HTR-8/SVneo (cell line): ENCODE data around the gene AGPAT1.

Experiments used
- DNase-seq: peaks from one replicate; pipeline ENCODE4 v3.0.0; 2011; ENCODE audit warnings: low spot score, mixed read lengths; ENCODE audit not compliant: insufficient read length
- FAIRE-seq: peaks from 2 replicates; lab custom pipeline; 2011; peaks lifted over from hg19 to GRCh38; lab: Jason Lieb, UNC

Gene AGPAT1

DNA sequence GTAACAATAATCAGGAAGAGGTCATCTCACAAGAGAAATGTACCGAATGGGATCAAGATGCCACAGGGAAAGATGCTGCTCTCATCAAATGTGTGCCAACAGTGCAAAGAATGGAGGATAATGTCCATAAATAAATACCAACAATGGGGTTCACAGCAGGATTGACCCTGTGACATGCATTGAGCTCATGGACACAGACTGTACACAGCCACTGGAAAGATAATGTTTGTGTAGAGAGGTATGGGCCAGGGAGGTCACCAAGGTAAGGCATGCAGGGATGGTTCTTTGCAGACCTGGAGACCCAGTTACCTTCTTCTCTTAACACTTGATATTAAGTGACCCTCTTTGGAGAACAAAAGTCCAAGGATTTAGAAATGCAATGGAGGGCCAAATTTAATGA lies 1.5 kb downstream of the AGPAT1 start:
- no peak for DNase-seq
- no peak for FAIRE-seq

DNA sequence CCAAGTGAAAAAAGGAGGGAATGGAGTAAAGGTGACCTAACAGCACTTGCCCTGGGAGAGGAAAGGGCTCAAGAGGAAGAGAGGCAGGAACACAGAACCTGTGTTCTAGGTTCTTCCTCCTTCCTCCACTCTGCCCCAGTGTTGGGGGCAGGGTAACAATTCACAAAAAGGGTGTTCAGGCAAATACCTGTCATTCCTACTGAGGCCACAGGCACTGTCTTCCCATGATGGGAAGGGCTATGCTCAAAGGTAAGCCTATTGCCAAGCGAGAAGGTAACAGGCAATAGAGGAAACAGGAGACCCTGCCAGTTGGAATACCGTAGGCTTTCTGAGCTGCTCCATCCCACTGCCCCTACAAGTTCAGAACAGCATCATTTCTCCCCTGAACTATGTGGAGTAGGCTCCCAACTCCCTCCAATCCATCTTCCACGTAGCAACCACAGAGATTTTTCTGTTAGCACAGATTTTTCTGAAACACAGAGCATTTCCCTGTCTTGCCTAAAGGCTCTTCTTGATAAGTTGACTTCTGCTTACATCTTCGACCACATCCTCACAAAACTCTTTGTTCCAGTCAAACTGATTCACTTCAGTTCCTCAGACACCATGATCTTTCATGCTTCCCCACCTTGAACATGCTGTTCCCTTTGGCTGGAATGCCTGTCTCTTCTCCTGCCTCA lies 2.7 kb downstream of the AGPAT1 start:
- FAIRE-seq, result no peak
- DNase-seq, result no peak

DNA sequence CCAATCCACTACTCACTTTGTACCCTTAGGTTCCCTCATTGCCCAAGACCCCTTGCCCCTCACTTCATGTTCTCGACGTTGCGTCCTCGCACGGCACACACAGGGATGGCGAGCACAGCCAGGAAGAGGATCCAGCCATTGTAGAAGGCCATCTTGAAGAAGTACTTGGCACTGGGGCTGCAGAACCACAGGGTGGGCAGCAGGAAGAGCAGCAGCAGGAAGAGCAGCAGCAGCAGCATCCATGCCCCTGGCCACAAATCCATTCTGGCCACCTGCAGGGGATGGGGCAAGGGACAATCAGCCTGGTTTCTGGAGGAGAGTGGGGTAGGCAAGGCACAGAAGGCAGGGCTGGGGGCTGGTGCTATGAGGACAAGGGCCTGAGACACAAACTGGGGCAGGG lies 4.7 kb downstream of the AGPAT1 start:
- no peak for FAIRE-seq

DNA sequence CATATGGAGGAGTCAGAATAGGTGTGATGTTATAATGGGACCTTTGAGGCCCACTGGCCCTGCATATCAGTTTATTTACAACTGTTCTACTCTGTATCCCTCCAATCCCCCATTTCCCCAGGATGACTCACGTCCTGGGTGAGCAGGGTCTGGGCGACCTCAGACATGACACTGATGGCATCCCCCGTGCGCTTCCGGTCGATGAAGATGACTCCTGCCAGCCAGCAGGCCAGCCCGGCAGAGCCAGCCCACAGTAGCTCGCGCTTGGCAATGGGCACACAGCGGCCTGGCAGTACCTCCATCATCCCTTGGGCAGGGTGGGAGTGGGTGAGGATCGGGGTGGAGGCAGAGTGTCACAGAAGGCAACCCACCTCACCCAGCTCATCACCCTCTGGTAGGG lies 5.6 kb downstream of the AGPAT1 start:
- FAIRE-seq (no peak), DNase-seq (no peak)

More for the DNA sequence above, 4.7 kb downstream of the AGPAT1 start:
- no peak for DNase-seq

DNA sequence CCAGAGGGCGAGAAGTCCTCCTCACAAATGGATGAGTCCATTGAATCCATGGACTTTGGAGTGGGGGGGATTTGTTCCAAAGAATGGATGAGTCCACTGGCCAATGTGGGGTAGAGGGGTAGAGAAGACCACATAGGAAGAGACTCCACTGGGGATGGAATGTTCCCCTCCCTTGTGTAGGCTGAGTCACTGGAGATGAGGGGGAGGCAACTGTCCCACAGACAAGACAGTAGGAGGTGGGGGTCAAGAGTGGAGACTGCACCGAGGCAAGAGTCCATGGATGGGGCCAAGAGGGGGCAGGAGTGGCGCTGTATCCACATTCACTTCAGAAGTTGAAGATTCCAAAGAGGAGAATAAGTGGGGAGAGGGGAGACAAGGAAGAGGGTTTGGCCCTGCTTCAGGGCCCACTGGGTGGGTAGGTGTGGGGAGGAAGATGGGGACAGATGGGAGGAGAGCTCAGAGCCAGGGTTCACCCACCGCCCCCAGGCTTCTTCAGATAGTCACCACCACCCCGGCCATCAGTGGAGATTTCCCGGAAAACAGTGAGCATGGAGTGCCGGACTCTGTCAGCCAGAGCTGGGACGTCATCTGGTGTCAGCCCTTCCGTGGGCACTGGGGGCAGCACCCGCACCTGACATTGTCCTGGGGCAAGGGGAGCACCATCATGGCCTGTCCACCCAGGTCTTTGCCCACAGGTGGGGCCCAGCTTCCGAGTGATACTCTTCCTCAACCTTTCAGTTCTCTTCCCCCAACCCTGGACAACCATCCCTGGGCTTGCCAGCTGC lies 6.9 kb downstream of the AGPAT1 start:
- DNase-seq, result no peak
- FAIRE-seq, result no peak

DNA sequence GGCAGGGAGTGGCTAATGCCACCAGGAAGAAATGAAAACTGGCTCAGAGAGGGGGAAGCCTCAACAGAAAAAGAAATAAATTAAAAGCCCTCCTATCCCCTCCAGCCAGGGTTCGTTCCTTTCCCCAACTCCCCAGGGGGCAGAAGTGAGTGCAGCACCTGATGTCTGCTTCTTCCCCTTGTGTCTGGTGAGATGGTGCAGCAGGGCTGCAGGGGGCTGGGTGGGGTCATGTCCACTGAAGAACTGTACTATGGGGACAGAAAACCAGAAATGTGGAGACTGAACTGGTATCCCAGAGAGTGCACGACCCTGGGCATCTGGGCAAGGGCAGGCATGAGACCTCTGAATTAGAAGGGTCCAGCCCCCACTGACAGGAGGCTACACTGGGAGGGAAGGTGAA lies 7.5 kb downstream of the AGPAT1 start:
- no peak for DNase-seq

DNA sequence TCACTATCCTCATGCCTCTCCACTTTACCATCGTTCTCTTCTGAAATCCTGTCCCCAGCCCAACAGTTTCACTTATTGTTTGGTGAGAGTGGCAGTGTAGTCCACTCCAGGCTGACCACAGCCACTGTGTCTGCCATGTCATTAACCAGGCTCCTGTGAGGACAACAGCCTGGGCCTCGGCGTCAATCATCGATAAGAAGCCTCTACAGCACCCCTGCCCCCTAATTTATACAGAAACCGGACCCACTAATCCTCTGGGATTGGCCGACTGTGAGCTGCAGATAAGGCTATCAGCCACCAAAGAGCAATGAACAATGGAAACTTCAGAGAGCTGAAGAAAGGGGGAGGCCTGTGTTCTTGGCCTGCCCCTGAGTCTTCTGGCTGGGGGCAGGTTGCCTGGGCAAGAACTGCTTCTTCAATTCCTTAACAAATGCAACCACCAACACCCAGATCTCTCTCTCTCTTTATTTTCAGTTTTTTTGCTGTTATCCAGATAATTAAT lies 8.1 kb downstream of the AGPAT1 start:
- DNase-seq, result no peak
- no peak for FAIRE-seq

More for the DNA sequence above, 7.5 kb downstream of the AGPAT1 start:
- no peak for FAIRE-seq

DNA sequence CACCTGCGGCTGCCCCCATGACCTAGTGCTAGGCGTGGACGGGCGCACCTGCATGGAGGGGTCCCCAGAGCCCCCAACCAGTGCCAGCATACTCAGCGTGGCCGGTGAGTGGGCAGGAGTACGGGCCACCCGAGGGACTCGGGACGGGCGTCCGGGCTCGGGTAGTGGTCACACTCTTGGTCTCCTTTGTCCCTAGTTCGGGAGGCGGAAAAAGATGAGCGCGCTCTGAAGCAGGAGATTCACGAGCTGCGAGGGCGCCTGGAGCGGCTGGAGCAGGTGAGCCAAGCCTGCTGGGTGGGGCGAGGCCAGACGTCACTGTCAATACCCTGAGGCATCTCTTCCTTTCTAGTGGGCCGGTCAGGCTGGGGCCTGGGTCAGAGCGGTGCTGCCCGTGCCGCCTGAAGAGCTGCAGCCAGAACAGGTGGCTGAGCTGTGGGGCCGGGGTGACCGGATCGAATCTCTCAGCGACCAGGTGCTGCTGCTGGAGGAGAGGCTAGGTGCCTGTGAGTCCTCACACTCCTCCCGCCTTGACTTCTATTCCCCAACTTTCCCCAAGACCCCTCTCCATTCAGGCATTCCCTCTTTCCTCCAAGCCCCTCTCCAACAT lies 8.6 kb downstream of the AGPAT1 start:
- FAIRE-seq, result no peak

DNA sequence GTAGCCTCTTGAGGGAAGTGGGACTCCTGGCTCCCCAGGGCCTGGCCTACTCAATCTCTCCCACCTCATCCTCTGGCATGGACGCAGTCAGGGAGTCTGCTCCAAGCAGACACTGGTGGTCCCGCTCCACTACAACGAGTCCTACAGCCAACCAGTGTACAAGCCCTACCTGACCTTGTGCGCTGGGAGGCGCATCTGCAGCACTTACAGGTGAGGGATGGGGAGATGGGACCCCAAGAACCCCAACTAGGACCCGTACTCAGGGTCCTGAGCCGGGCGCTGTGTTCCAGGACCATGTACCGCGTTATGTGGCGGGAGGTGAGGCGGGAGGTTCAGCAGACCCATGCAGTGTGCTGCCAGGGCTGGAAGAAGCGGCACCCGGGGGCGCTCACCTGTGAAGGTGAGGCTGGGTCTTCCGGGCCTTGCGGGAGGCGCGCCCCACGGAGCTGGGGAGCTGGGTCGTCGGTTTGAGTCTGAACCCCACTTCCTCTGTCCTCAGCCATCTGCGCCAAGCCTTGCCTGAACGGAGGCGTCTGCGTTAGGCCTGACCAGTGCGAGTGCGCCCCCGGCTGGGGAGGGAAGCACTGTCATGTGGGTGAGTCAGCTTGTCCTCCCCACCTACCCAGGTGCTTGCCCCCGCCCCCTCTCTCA lies 9.3 kb downstream of the AGPAT1 start:
- FAIRE-seq (no peak), DNase-seq (no peak)

More for the DNA sequence above, 8.6 kb downstream of the AGPAT1 start:
- DNase-seq, result no peak

DNA sequence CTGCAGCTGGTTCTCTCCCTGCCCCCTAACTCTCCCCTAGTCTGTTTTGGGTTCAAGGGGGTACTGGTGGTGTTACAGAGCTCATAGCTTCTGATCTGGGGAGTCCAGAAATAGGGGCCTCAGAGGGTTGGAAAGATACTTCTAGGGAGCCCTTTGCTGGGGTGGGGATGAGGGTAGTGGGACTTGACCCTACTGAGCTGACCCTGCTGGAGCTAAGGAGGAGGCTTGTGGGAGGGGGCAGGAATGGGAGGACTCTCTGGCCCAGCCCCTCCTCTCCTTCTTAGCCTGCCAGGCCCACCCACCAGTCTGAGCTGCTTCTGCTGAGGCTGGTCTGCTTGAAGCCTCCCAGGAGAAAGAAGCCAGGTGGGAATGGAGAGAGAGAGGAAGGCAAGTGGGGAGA lies 11.6 kb downstream of the AGPAT1 start, which contains the start of gene EGFL8:
EGFL8 (plus strand) TSS at position 301 of the 400 bp plus-strand sequence. CDS start 1,571 bp downstream, outside the sequence.
- DNase-seq, result no peak
- FAIRE-seq, result no peak

DNA sequence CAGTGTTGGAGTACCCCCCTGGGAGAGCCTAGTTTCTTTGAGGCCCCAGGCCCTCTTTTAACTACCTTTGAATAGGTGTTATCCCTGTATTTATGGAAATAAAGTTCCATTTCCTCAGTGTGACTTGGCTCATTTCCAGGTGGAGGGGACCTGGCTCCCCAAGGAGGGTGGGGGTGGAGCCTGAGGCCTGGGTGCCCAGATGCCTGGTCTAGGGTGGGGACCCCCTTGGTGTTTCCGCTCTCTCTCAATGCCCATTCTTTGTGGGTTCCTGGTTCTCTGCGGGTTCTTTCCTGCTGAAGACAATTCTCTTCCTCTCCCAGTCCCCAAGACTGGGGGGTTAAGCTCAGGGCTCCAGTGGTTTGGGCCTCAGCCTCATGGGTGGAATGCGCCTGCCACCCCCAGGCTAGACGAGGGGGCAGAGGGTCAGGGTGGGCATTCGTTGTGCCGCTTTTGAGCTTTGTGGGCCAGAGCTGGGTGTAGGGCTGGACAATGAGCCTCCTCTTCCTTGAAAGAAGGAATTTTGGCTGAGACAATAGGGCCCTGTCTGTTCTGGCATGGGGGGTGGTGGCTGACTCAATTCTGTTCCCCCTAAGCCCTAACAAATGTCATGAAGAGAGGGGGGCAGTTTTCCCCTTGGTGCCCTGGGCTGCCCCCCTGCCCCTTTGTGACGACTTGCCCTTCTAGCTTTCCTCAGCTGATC lies 12.2 kb downstream of the AGPAT1 start:
- DNase-seq (no peak), FAIRE-seq (no peak)

DNA sequence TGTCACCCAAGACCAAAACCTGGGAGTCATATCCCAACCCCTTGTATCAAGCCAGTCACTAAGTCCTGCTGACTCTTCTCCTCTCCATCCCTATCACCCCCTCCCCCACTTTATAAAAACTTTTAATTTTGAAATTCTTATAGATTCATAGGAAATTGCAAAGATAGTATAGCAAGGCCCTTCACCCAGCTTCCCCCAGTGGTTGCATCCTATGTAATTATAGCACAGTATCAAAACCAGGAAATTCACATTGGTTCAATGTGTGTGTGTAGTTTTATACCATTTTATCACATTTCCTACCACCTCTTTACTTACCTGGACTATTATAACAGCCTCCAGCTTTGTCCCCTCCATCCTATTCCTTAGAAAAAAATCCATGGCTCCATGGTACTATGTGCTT lies 17.8 kb downstream of the AGPAT1 start:
- FAIRE-seq (no peak), DNase-seq (no peak)

DNA sequence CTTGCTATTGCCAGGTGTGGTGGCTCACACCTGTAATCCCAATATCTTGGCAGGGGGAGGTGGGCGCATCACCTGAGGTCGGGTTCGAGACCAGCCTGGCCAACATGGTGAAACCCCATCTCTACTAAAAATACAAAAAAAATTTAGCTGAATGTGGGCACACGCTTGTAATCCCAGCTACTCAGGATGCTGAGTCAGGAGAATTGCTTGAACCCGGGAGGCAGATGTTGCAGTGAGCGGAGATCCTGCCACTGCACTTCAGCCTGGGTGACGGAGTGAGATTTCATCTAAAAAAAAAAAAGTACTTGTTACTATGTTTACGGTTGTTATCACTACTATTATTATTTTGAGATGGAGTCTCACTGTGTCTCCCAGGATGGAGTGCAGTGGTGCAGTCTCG lies 19.0 kb downstream of the AGPAT1 start:
- DNase-seq, result no peak
- no peak for FAIRE-seq

DNA sequence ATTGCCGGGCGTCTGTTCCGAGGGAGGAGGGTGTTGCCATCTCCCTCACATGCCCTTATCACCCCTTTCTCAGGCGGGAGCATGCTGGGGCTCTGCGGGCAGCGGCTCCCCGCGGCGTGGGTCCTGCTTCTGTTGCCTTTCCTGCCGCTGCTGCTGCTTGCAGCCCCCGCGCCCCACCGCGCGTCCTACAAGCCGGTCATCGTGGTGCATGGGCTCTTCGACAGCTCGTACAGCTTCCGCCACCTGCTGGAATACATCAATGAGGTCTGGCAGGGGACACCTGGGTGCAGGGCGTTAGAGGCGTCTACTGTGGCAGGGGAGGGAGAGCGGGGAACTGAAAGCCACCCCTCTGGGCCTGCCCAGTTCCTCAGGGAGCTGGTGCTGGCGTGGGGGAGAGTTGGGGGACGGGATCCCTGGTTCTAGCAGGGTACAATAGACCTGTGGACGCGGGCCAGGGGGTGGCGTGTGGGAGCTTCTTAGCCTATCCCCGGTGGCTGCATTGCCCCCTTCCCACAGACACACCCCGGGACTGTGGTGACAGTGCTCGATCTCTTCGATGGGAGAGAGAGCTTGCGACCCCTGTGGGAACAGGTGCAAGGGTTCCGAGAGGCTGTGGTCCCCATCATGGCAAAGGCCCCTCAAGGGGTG lies 21.2 kb downstream of the AGPAT1 start:
- DNase-seq (peak; percentile 71), FAIRE-seq (no peak)

DNA sequence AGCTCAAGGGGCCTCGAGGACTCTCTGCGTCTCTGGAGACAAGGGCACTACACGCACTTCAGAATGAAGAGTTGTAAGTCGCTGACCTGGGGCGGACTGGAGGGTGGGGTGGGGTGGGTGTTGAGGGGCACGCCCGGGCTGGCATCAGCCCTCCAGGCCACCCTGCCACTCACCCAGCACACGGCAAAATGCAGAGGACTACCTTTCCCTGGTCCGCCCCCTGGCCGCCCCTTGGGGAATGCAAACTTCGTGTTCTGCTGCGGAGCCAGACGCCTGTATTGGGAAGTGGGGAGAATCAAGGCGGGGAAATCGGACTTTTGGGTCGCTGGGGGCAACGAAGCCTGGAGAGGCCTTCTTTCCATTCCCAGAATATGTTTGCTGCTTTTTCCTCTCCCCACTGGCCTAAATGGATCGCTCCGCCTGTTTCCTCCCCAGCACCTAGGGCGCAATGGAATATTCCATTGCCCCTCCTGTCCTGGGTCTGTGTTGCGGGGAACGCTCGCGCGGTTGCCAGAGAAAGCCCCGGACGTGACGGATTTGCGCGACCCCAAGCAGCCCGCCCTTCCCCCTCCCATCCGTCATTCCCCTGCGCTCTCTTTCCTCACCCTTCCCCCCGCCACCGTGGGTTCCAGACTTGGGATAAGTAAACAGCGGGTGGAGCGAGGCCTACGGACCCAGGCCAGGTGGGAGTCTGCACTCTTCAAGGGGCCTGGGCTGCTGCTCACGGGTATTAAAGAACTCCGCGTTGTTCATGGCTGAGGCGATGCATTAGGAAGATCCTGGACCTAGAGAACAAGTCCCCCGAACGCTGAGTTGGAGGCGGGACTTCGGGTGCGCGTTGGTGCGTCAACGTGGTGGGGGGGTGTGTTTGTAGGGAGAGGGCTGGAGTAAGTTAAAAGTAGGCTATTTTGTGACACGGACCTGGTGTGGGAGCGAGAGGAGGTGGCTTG lies 22.0 kb downstream of the AGPAT1 start, which contains the start of gene PPT2:
PPT2 (plus strand) TSS at position 578 of the 950 bp plus-strand sequence. CDS start 454 bp downstream, outside the sequence.
- peak; percentile 91 for DNase-seq
- peak; percentile 92 for FAIRE-seq

DNA sequence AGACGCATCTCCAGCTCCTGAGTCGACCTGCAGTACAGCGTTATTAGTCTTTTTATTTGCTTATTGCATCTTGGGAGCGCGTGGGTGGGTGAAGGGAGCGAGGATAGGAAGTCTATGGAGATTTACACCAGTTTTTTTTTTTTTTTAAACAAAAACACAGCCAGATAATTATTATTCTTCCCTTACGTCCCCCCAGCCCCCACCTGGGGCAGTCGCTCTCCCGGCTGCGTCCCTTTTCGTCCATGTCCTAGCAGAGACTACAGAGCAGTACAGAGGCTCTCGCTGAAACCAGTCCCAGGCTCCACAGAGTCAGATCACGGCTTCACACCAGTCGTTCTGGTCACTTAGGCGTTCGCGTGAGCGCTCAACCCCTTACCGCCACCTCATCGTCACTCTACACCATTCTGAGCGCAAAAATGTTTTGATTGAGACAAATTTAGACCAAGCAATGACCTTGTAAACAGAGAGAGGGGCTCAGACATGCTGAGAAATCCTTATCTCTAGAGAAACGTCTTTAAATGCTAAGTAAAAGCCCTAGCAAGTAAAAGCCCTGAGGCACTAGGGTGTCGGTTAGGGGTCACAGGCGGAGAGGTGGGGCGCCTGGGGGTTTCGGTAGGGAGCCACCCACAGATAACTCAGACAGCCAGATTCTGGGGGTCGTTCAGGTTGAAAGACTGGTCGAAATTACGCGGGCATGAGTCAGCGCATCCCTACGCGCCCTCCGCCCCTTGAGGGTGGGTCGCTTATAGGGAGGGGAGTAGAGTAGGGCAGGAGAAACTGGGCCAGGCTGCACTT lies 22.9 kb downstream of the AGPAT1 start:
- DNase-seq (peak; percentile 56), FAIRE-seq (no peak)
